HG03432 (cell line): ENCODE data around the gene ANKAR.
"Not testable (repeated sequence)": the region's sequence is repeated elsewhere in the genome, so short reads cannot be mapped to it uniquely, and the experiment has no call there.

Experiments
- ATAC-seq: cut with Tn5 transposase; IDR thresholded peaks from one replicate; pipeline ENCODE4 v1.9.1; 2021; ENCODE audit warnings: mild to moderate bottlenecking, moderate library complexity; ENCODE audit not compliant: unreplicated experiment

Gene ANKAR

DNA sequence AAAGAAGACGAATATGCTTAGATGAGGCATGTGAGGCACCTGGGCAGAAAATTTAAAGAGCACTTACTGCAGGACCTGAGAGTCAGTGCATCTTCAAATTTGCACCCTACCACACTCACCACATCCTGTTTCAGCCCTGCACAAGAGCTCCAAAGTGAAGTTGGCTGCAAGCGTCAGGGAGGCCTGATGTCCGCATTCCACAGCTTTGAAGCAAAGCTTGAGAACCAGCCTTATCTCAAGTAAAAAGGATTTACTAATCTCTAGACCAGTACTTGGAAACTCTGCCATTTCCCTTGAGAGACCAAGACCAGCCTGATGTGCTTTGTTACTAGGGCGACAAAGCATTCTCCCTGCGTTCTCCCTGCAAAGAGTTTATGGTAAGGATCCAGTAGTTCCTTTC is 16.6 kb upstream of the ANKAR start:
- peak; percentile 36 for ATAC-seq

DNA sequence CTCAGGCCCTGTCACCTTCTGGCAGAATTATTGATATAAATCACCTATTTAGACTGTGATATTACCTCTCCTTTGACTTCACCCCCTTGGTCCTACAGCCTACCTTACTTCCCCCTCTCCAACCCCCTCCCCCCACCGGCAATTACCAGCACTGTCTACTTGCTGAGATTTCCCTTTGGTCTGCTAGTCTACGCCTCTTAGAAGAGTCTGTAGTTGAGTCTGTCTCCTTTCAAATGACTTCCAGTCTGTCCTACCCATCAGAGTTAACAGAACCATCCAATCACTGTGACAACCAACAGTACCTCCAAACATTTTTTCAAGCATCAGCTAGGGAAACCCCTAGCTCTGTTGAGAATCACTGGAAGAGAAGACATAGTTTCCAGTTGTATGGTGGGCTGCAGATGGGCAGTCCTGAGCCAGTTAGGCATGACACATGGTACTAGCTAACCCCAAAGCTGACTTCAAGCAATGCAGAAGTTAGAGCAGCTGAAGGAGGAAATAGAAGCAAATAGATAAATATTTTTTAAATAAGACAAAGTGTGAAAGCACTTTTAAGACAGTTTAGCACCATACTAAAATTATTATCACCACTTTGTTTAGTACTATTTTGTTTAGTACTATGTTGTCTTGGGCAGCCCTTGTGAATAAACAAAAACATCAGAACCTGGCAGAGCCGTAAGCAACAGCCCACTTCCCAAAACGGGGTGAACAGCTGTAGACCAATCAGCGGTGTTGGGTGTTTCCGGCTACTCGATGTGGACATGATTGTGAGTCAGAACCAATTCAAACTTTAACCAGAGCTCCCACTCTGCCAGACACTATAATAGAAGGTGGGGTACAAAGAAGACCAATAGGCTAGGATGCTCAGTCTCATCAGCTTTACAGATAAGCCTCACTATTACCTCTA is 15.9 kb upstream of the ANKAR start:
- ATAC-seq = no peak

- no peak for ATAC-seq
These were observed 14.7 kb upstream of the ANKAR start for GRCh38 chr2:189659734-189660133.

DNA sequence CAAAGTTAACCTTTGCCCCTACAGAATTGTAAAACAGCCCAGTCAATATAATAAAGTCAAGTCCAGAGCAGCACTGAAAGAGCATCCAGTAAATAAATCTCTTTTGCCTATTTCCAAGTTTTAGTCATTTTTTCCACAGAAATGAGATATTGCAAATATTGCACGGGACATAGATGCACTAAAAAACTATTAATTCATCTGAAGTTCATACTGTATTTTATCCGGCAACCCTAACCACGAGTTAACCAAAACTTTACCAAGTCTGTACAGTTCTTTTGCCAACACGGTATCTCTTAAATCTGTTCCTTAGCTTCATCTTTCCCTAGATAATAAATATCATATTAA is 13.7 kb upstream of the ANKAR start:
- no peak for ATAC-seq

- ATAC-seq = peak; percentile 96
These were observed 13.1 kb upstream of the ANKAR start, which contains the start of gene ASNSD1 for GRCh38 chr2:189661148-189661956. TSS of gene ASNSD1 (plus strand) at chr2:189661459. CDS start at chr2:189666133, 4,674 bp downstream.

- ATAC-seq = no peak
These were observed 12.5 kb upstream of the ANKAR start for GRCh38 chr2:189661957-189662321.

DNA sequence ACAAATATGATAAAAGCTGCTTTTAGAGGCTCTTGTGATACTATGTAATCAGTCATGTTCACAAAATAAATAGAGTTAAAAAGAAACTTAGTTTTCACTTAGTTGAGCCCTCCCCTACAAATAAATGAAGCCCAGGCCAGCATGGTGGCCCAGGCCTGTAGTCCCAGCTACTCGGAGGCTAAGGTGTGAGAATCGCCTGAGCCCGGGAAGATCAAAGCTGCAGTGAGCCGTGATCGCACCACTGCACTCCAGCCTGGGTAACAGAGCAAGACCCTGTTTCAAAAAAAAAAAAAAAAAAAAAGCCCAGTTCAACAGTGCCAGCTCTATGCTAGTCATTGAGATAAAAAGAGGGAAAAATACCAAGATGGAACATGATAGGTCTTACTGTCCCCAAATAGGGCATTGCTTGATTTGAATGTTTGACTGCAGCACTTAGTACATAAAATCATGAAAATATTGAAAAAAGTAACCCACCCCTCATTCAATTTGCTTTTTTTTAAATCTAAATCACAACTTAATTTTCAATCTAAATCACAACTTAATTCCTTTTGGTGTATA is 11.7 kb upstream of the ANKAR start:
- no peak for ATAC-seq

- ATAC-seq = not testable (repeated sequence)
These were observed 11.2 kb upstream of the ANKAR start for GRCh38 chr2:189663319-189663718.

DNA sequence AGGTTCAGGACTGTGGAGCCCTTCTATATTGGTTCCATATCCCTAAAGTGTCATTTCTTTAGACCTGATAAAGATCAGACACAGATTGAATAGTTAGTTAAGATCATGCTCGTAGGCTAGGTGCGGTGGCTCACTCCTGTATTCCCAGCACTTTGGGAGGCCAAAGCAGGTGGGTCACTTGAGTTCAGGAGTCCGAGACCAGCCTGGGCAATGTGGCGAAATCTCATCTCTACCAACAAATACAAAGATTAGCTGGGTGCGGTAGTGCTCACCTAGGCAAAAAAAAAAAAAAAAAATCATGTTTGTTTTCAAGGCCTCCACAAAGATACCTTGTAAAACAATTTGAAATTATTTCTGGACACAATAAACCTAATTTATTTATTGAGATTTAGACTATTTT is 4.6 kb upstream of the ANKAR start:
- no peak for ATAC-seq

- no peak for ATAC-seq
These were observed 653 bp upstream of the ANKAR start for GRCh38 chr2:189673661-189674373.

- no peak for ATAC-seq
These were observed 2.0 kb downstream of the ANKAR start for GRCh38 chr2:189676471-189676870.

- ATAC-seq = no peak
These were observed 4.8 kb downstream of the ANKAR start for GRCh38 chr2:189679226-189679625.

GRCh38 chr2:189681203-189681602 is 6.7 kb downstream of the ANKAR start:
- ATAC-seq = no peak

GRCh38 chr2:189681903-189682302 is 7.4 kb downstream of the ANKAR start:
- ATAC-seq = no peak

GRCh38 chr2:189683348-189683747 is 8.9 kb downstream of the ANKAR start:
- ATAC-seq = no peak

DNA sequence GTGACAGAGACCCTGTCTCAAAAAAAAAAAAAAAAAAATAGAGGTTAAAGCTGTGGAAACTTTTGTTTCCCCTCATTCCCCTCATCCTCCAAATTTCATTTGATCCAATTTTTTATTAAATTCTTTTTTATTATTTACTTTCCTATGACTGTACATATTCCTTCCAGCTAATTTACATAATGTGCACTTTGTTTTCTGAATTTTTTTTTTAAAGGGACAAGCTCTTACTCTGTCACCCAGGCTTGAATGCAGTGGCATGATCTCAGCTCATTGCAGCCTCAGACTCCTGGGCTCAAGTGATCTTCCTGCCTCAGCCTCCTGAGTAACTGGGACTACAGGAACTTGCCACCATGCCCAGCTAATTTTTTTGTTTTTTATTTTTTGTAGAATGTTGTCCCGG is 10.3 kb downstream of the ANKAR start:
- no peak for ATAC-seq

DNA sequence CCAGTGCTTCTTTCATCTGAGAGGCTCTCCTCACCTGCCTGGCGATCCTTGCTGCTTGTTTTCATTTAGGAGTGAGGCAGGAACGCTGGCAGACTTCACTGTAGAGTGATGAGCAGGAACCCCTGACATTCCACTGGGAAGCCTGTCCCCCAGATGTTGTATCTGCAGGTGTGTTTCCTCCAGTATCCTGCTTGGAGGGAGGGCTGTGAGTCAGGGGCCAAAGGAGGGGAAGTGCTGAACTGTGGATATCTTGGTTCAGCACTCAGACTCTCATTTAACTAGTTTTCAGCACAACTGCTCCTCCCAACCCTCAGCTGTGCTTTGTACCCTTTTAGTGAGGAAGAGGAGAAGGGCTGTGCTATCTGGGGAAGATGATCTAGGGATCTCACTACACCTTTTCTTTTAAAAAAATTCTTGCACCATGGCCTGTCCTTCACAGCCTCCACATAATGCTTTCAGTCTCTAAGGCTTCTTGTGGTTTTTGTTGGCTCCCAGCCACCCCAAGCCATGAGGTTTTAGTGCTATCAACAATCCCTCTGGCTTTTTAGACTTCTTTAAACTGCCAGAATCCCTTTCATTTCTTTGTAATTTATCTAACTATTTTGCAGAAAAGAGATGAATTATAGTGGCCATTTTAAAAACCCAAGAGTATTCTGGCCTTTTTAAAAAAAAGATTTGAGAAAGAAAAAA is 11.2 kb downstream of the ANKAR start:
- peak; percentile 67 for ATAC-seq

DNA sequence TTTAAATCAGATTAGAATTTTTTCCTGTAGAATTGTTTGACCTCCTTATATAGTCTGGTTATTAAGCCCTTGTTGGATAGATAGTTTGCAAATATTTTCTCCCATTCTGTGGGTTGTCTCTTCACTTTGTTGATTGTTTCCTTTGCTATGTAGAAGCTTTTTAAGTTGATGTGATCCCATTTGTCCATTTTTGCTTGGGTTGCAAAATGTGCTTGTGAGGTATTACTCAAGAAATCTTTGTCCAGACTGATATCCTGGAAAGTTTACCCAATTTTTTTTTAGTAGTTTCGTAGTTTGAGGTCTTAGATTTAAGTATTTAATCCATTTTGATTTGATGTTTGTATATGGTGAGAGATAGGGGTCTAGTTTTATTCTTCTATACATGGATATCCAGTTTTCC is 13.3 kb downstream of the ANKAR start:
- ATAC-seq = not testable (repeated sequence)

DNA sequence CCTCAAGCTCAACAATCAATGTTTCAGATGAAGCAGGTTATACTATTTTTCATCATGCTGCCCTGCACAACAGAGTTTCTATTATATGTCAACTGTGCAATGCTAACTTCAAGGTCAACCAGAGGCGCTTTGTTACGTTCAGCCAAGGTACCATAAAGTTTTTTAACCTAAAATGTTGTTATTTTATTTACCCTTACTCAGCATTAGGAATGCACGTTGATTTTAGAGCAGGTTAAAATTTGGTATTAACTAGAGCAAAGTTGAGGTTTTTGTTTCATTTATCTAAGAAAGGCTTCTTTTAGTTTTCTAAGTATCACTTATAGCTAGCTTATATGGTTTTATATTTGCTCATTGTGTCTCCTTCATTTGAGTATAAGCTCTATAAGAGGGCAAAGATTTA is 21.8 kb downstream of the ANKAR start:
- ATAC-seq = no peak
